GM19467 (cell line): Measurements from ENCODE around the gene BCO1.

Experiments
- ATAC-seq: cut with Tn5 transposase; IDR thresholded peaks from one replicate; pipeline ENCODE4 v1.9.1; 2021; ENCODE audit warnings: mild to moderate bottlenecking, moderate library complexity; ENCODE audit not compliant: unreplicated experiment

BCO1 gene

DNA sequence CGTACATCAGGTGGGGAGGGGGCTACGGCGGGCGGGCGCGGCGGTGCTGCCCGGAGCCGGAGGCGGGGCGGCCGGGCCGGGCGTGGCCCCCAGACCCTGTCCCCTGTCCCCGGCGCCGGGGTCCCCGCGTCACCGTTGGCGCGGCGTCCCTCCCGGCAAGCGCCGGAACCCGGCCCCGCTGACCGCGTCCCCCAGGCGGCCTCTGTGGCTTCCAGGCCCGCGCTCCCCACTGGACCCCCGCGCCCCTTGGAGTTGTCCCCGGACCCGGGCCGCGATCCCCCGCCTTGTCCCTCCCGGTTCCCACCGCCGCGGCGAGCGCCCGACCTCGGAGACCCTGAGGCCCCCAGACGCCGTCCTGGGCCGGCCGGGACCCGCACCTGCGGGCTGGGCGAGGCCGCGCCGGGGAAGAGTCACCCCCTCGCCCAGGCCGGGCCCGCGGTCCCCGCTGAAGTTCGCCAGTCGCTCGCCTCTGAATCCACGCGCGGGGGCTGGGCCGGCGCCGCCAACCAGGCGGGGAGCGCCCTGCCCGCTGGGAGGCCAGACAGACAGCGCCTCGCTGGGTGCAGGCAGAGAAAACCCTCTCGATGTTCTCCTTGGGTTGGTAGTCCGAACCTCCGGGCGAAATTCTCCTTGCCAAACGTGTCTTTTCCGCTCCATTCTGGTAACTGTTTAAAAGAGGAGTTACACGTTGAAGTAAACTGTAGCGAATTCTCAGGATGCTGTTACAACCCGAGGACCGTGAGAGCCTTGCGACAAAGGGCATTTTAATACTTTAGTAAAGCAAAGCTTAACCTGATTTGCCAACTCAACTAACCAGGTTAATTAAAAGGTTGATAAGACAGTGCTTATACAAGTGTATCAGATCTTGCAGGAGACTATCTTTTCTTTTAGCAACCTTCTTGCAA is 77.0 kb downstream of the BCO1 start:
- peak; percentile 26 for ATAC-seq

DNA sequence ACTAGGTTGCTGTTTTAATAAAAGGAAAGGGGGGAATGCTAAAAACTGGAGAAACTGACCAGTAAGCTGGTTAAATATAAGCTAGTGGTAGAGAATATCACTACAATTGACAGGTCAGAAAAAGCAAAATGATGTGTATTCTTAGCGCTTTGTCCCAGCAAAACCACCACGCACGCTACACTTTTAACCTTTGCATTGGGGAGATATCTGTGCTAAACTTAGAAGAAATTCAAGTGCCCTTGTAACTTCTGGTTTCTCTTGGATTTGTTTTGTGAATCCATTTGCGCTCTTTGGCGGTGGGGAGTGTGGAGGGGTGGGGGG is 77.6 kb downstream of the BCO1 start:
- no peak for ATAC-seq

DNA sequence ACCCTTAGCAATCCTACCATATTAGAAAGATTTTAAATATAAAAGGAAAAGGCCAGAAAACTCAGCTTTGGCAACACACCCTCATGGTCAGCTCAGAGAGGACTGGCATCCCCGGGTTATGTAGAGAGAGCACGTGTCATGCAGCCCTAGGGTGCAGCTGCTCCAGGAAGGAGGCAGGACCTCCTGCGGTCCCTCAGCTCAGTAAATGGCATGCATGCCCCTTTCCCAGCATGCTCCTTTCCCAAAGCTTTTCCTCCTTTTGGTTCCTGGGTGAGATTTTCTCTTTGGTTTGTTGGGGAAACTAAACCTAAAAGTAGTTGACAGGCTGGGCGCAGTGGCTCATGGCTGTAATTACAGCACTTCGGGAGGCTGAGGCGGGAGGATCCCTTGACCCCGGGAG is 80.2 kb downstream of the BCO1 start:
- no peak for ATAC-seq

DNA sequence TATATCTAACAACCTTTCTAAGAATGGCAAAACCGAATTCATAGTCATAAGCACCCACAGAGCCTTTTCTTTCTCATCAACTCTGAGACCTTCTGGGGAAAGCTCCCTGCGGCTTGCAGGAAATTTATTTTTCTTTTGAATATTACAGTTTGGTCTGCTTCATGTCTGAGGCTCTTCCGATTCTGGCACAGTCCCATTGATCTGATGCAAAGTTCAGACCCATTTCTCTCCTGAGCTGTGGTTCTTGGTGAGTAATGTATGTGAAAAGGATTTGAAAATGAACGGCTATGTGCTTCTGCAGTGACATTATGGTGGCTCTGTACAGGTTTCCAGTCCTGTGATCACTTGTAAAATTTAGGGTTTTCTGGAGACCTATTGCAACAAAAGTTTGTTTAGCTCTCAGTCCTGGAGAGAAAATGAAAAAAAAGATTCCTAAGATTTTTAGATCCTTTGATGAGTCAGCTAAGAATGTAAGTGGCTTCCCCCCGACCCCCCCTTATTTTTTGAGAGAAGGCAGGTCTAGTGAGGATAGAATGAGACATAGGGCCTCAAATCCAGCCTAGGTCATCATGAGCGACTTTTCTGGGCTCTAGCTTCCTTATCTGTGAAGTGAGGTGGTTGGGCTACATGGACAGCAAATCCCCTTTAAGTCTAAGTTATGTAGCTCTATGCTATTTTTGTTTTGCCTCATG is 80.9 kb downstream of the BCO1 start:
- ATAC-seq: no peak

DNA sequence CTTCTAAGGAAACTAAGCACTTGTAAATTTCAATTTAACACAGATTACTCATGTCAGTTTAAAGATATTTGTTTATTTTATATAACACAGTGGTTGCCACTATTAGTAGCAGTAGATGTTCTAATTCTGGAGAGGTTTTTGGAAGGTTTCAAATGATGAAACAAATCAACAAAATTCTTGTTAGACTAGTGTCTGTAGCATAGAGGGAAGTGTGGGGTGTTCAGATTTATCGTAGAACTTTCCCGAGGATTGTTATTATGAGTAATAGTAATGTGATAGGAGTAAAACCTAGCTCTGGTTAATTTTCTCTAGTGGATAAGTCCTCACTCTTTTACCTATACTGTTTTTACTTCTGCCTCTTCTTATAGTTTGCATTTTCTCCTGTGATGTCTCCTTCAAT is 82.5 kb downstream of the BCO1 start:
- ATAC-seq: no peak

DNA sequence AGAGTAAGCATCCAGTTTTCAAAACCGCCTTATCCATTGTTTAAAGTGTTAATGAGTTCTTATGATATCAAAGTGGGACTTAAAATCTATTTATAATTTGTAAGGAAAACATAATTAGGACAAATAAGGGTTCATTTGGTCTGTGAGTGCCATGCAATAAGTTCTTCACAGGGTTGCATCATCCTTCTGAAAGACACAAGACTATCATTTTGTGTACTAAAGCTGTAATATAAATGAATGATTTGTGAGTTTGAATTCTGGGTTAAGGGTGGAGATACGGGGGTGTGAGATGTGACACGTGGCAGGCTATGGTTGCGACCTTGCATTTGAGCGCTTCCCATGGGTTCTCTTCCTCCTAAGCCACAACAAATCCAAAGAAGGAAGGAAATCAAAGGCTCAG is 83.0 kb downstream of the BCO1 start:
- no peak for ATAC-seq

DNA sequence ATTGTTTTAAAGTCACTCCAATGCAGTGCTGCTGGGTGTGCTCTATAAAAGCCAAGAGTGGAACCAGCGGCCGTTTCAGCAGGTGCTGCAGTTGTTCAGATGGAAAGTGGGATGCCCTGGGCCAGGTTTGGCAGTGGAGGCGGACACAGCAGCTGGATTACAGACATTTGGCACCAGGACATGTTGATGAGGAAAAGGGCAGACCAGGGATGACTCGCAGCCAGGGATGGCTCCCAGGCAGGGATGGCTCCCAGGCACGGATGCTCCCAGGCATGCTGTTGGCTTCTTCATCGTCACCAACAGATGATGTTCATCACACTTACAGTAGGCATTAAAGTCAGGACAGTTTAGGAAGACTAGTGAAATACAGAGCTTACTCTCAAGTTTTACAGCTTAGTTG is 86.3 kb downstream of the BCO1 start:
- no peak for ATAC-seq

DNA sequence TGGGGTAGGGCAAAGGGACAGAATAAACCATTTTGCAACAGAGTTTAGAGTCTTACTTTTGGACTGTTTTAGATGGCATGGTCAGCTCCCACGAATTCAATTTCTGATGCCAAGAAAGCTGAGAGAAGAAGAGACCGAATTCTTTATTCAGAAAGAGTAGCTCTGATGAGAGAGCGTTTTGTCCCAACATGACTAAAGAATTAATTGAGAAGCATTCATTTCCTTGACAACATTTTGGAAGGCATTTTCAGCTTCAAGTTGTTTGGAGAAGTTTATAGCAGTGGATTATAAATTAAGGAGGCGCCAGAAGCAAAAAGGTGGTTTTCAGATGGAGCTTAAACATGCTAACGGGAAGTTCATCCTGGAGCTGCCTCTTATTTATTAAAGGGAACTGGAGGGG is 88.5 kb downstream of the BCO1 start:
- ATAC-seq: no peak

DNA sequence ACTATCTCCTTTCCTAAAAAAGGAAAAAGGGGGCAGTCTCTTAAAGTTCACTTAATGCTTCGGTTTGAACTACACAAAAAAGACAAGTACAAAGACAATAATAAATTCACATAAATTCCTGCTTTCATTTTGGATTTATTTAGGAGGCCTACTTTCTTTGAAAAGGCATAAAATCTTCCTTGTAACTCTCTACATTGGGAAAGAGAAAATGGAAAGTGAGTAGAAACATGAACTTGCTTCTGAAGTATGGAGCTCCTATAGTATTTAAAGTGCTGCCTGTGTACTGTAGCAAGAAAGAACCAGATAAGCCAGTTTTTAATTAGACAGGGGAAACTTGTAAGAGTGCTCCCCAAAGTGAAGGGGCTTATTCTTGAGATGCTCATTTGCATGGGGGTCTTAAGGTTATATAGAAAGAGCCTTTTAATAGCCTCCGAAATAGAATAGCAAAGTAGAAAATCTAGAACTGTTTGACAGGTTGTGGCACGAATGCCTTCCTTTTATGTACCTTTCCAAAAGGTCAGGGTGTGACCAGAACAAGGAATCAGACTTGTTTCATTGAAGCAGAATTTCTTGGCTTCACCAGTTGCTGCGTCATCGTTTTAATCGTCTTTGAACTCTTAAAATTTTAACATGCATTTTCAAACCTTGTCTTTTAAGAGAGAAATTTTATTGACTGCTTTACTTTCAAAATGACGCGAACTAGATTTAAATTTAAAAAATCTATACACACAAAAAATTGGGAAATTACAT is 89.1 kb downstream of the BCO1 start:
- no peak for ATAC-seq

DNA sequence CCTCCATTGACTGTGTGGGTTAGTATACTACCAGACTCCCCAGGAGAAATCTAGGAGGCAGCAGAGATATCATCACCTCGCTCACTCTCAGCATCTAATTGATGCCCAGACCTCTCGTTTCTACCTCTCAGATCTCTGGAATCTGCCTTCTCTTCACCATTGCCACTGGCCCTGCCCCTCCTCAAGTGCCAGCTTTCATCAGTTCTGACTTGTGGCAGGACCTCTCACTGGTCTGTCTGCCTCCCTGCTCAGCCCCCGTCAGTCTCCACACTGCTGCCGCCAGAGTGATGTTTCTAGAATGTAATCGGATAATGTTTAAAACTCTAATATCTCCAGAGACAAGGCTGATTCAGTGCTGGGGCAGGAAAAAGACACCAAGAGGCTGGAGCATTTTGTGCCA is 91.5 kb downstream of the BCO1 start:
- no peak for ATAC-seq

DNA sequence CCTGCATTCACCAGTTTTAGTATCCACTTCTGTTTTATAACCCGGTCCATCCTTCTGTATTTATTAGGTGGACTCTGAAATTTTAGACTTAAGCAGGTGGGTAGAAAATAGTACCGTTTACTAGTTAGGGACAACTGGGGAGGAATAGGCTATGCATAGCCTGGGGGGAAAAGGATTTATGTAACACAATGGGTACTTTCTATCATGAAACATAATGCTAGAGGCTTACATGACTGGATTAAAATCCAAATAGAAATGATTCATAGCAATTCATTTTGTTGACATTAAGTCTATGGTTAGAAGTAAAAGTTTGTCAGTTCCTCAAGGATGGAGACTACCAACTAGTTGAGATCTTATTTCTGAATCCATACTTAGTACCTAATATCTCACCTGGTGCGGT is 94.9 kb downstream of the BCO1 start:
- ATAC-seq: no peak

DNA sequence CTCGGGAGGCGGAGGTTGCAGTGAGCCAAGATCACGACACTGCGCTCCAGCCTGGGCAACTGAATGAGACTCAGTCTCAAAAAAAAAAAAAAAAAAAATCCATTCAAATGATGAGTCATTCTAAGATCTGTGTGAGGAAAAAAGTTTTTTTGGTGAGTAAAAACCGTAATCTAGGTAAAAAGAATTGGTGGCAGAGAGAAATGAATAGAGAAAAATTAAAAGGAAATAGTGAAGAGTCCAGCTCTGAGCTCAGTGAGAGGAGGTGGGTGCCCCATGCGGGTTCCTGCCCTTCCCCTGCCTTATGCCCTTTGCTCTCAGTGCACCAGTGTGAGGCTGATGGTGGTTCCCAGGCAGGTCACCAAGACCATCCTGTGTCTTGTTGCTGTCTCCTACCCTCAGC is 97.2 kb downstream of the BCO1 start:
- ATAC-seq: no peak

DNA sequence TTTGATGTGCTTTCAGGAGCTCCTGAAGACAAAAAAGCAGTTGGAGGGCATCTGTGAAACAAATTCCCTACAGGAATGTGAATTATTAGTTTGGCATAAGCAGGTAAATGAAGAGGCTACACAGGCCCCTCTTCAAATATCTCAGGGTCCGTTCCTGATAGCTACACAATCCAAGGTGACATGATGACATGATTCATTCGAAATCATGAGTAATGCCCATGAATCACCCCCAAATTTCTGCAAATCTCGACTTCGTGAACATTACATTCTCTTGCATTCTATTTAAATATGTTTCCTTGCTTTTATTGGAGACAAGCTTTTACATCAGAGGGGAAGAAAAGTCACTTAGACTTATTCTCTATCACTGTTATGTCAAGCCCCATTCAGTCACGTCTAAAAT is 98.6 kb downstream of the BCO1 start:
- no peak for ATAC-seq
